HG03108 (cell line): Measurements from ENCODE around the gene FGA.

Experiments
- ATAC-seq: cut with Tn5 transposase; IDR thresholded peaks from one replicate; pipeline ENCODE4 v1.9.1; 2021; ENCODE audit warnings: moderate library complexity; ENCODE audit not compliant: unreplicated experiment

FGA gene

DNA sequence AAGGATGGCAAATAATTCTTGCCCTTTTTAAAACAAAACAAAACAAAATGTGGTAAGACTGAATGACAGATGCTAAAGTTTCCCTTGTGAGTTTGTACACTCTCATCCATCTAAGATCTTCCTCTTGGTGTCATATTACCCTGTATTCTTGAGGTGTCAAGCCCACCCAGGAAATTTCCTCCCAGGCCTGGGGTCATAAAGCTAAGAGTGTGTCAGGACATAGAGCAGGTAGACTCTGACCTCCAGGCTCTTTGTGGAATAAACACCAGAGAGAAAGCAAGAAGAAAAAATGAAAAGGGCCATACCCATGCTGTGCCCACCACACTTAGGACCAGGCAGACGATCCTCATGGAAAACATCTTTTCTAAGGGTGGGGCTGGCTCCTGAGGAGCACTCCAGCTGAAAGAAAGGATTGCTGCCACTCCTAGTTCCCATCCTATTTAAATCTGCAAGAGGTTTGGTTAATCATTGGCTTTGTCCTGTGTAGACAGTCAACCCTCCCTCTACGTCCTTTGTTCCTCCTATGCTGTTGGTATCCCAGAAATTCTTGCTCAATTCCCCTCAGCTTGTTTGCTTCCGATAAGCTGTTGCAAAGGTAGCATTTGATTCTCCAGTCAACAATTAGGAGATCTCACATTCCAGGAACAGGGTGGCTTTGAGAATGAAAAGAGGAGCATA lies at the start of gene FGA:
Gene FGA (minus strand): TSS at position 414 of the 678 bp plus-strand sequence. CDS start 55 bp downstream, at position 359.
- no peak for ATAC-seq

DNA sequence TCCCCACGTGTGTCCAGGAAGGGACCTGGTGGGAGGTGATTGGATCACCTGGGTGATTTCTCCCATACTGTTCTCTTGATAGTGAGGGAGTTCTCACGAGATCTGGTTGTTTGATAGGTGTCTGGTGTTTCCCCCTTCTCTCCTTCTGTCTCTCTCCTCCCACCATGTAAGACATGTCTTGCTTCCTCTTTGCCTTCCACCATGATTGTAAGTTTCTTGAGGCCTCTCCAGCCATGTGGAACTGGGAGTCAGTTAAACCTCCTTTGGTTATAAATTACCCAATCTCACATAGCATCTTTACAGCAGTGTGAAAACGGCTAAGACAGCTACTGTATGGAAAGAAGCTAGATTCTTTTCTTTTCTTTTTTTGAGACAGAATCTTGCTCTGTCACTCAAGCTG lies 43.5 kb upstream of the FGA start:
- no peak for ATAC-seq

DNA sequence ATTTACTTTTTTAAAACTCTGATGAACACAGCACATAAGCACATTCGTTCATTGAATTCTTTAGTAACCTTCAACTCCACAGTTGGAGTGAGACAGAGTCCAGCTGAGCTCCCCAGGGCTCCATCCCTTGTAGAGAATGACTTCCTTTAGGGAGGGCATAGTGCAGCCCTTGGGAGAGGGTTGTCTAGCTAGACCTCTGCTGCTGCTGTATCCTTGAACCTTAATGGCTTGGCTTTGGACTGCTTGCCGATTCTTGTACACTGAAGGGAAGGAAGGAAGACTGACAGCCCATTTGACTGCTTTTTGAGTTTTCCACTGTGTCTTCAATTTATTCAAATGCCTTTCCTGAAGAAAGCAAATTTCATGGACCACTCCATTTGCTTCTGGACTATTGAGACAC lies 41.3 kb upstream of the FGA start:
- no peak for ATAC-seq

DNA sequence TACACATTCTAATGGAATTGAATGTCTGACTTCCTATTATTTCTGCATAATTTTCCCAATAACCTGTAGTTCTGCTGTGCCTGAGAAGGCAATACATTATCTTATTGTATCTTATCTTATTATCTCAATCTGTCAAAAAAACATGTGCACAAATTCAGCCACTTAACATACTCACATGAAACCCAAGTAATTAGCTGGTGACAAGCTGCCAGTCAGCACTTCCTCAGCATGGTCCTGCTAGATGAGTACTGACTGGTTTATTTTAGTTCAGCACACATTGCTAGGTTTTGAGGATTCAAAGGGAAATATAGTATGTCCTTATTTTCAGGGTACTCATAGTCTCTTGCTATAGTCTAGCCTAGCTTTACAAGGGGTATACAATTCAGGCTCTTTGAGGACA lies 39.8 kb upstream of the FGA start:
- ATAC-seq, result no peak

DNA sequence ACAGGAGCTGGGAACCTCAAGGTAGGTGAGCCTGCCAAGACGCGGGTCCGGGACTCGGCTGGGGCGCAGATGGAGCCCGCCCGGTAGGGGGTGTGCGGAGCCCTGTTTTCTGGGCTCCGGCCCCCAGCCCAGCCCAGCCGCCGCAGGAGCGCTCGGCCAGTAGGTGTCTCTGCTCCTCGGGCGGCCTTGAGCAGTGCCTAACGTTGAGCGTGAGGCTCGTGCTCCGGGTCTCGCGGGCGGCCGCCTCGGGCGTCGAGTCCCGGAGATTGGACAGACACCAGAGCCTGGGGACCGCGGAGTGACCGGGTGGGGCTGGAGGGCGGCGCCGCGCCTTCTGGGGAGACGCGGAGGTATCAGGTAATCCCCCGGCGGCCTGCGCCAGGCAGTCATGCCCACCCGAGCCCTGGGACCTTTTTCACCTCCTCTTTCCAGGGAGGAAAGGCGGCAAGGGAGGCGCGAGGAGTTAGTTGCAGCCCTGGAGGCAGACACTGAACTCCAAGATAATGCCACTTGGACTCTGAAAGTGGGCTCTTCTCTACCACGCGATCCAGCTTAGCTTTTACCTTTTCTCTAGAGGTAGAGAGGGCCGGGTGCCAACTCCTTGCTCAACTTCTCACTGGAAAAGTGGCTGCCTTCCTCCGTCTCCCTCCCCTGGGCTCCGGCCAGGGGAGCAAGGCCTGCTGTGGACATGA lies 36.4 kb upstream of the FGA start:
- ATAC-seq, result peak; percentile 98

DNA sequence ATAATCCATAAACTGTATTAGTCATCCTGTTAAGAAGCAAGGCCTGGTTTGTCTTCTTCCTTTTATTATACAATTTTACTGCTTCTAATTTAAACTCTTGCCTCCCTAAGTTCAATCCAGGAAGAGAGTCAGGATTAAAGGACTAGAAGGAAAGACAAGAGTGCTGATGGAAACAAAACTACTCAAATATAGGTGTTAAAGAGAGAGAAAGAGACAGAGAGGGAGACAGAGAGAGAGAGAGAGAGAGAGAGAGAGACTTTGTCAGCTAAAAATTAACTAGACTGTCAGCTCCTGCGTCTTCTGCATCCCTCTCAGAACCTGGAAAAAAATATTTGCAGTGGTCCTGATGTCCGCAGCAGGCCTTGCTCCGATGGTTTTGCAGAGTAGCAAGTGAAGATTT lies 35.4 kb upstream of the FGA start:
- no peak for ATAC-seq

DNA sequence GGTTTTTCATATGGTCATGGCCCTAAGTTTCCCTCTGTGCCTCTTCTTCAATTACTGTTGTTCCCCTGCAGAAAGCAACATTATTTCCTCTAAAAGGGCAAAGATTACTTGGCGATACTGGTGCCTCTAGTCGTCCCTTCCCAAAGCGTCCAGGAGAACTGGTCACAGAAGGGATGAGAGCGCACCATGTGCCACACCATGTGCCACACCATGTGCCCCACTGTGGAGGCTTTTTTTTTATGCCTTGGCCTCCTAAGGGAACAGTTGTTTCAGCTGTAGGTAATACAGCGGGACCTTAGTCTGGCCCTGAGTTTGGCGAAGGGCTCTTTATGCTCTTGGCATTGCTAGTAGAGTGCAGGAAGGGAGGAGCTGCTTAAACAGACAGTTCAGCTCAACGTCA lies 33.5 kb upstream of the FGA start:
- ATAC-seq, result no peak

DNA sequence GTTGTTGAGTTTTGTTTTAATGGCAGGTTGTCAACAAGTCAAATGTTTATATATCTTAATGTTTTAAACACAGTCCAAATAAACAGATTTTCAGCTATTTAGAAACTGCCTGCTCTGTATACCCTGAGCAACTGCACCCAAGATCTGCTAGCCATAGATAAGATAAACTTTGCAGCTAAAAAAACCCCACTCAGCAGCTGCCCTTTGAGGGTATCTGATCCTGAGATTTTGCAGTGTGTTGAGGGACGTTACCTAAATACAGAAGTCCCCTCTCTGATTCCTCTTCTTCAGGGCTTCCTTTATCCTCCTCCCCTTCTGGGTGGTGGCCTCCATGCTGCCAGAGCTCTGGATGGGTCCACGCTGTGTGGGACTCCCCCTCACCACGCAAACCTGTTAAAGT lies 32.9 kb upstream of the FGA start:
- ATAC-seq, result no peak

DNA sequence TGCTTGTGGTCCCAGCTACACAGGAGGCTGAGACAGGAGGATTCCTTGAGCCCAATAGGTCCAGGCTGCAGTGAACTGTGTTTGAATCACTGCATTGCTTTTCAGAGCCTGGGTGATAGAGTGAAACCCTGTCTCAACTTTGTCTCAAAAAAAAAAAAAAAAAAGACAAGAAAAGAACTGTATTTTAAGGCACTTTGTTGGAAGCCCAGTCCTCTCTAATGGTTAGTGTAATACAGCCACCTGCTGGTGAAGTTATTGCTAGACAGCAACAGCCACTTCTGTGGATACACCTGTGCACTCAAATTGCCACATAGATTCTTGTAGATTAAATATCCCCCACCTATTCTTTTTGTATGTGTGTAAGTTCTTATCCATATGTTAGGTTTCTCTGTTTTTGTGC lies 32.1 kb upstream of the FGA start:
- no peak for ATAC-seq

DNA sequence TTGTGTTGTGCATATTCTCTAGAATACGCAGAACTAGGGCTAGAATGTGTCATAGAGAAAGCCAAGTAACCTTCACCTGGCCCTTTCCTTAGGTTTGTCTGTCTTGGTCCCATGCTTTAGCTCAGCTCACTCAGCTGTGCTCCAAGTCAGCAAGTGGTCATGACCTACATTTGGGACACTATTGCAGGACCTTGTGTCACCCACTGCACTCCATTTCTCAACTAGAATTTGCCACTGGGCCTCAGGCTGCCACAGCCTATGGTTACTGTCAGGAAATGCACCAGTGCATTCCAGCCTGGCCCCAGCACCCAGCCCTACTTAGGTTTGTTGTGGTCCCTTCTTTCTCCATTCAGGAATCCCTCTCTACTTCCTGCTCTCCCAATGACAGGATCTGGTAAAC lies 29.6 kb upstream of the FGA start:
- no peak for ATAC-seq

DNA sequence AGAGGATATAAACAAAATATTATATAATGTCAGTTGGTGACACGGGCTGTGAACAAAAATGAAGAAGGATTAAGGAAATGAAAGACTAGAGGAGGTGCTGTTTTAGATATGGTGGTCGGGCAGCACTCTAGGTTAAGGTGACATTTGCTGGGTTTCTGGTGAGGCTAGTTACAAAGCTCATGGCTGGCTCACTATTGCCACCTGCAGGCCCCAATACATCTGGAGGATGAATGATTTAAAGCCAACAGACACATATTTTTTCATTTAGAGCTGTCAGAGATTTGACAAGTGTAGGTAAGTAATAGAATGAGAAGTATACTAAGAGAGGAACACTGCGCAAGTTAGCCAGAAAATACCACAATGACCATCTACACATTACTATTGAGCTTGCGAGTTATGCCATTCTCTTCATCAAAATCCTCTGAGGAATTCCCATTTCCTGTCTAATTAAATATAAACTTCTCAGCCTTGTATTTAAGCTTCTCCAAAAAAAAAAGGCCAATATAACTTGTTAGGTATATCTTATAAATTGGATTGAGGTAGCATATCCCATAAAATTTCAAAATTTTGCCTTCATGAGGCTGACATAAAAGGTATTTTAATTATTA lies 28.3 kb upstream of the FGA start:
- peak; percentile 68 for ATAC-seq

DNA sequence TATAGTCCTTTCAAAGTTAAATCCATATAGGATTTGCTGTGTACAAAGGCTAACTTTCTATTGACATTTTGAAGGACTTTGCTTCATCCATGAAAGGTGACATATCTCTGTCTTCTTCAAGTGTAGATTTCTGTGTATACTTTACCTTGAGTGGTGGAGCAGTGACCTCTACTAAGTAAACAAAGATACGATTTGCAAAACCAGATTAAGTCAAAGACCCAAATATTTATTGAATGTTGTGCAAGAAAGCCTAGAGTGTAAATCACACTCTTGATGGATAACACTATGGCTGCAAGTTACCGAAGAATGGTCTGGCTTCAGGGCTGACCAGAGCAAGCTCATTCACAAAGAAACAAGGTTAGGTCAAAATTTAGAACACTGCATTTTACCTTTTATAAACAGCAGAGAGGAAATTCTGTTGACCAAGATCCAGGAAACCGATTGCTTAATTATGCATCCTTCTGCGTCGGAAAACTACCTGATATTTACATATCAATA lies 27.3 kb upstream of the FGA start:
- ATAC-seq, result no peak

DNA sequence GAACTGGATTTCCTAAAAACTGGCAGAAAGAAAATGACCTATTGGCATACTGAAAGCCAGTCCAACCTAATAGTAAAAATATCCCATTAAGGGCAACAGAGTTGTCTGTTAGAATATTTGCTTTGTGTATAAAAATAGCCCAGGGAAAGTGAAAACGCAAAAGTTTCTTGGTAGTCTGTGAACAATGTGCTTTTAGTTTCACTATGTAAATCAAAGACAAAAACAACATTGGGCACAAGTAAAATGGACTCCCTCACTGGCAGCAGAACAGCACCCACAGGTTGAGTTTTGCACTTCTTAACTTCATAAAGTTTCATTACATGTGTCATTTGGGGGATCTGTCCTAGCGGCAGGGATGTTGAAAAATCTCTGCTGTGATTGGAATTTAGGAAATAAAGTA lies 26.2 kb upstream of the FGA start:
- peak; percentile 83 for ATAC-seq

DNA sequence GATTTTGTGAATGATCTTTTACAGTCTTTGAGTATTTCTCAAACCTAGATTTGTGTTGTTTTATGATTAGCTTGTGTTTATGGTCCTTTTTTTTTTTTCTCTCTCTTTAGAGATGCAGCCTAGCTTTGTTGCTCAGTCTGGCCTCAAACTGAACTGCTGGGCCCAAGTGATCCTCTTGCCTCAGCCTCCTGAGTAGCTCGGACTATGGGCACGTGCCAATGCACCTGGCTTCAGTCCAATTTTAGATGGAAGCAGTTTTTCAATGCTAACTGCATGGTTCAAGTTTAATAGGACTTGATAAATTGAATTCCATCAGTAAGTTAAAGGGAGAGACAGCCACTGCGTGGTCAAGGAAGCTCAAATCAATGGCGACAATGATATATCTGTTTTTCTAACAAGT lies 25.7 kb upstream of the FGA start:
- no peak for ATAC-seq

DNA sequence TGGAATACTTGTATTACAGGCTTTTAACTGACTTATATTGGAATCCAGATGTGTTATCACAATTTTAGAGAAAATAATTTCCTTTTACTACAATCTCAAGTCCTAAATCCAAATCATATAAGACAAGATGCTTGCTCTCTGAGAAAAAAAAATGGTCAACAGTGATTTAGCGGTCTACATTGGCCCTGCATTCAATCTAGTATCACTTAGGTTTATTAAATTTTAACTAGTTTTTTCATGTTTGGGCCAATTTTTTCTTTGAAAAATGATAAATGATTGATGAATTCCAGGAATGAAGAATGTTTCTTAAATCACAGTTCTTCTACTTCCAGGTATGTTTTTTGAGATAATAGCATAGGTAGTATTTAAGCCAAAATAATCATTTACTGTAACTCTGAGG lies 24.7 kb upstream of the FGA start:
- no peak for ATAC-seq

DNA sequence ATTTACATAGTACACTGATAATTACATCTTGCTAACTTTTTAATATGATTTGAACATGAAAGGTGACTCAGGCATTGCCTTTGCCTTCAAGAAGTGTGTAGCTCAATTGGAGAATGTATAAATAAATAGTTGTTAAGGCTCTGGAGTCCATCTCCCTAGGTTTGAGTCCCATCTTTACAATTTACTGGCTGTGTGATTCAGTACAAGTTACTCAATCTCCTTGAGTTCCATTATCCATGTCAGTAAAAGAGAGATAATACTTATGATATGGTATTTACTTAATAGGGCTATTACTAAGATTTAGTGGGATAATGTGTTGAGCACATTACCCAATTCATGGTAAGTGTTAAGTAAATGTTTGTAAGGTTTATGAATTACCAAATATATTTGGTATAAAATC lies 23.8 kb upstream of the FGA start:
- ATAC-seq, result no peak

DNA sequence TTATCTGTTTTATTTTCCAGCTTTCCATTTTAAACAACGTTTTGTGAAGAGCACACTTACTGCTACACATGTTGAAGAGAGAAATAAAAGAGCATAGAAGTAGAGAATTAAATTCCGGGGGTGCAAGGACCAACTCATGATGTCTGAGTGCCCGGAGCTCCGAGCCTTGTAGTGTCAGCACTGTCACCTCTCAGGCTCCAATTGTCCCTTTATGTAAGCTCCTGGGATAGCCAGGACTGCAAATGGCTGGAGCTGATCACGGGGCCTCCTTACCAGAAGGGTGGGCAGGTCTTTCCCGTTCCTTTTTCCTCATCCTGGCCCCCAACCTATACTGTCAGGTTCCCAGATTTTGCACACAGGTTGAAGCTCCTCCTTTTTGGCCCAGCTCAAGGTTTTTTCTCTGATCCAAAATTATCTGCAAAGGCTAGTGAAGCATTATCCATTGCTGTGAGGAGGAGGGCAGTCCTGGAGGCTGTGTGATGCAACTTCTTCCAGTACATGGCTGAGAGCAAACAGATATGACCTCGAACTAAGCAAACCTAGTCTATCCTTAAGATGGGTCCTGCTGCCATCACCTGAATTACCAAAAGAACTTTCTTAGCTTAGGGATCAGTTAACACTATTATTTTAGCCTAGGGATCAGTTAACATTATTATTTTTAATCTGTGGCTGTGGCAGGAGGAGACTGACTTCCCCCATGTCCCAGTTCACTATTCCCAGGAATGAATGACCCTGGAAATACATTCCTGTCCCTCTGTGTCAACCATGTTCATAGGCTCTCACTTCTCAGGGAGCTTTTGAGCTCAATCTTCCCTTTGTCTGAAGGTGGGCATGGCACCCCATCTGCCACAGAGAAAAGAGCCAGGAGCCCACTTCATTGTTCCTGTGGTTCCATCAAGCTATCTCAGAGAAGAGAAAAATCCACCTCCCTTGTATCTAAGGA lies 22.2 kb upstream of the FGA start, which contains the start of gene FGG:
Gene FGG (minus strand): TSS at position 185 of the 943 bp plus-strand sequence. CDS start 47 bp downstream, at position 138.
- no peak for ATAC-seq

DNA sequence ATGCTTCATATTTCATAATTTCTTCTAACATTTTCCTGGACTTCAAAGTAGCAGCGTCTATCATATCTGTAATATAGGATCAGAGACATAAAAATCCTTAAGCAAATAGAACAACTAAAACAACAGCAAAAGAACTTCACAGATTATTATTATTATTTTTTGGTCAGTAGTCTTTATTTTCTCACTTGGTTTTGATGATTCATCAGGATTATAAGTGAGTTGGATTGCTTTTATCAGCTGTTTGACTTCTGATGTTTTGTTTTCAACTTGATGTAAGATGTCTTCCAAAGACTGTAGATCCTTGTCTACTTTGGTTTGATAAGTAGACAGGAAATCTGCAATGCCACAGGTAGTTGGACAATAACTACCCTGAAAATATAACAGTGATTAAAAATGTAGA lies 21.3 kb upstream of the FGA start:
- ATAC-seq, result no peak

DNA sequence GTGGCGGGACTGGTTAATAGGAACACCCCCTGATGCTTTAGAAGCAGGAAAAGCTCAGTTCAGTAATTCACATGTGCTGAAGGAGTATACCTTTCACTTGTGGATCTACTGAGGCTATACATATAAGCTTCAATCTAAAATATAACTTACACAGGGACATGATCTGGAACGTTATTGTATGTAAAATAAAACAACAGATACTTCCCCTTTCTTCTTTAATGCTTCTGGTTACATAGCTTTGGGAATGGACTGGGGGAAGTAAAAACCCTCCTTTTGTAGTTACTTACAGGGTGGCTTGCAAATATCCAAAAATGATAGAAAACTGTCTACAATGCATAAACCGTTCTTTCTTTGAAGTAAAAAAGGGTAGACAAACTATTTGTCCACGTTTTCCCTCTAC lies 20.0 kb upstream of the FGA start:
- no peak for ATAC-seq

DNA sequence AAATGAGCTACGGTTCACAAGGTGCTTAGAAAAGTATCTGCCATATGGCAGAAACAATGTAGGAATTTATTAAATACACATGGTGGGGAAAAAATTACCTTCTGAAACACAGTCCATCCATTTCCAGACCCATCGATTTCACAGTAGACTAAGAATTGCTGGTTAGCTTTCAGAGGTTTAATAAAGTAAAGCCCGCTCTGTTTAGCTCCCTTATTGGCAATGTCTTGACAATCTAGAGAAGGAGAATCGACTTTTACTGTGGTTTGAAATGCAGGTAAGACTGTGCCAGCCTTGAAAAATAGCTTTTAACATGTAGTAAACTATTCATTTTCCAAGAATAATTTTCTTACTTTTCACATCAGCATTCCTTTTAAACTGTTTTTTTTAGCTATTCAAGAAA lies 19.0 kb upstream of the FGA start:
- no peak for ATAC-seq
